Adipose tissue (tissue), 3 donors: ENCODE data around the gene HOTAIR. TPM values are rescaled to one million over a fixed set of nuclear protein-coding genes. Genes with fewer than 3 reads are reported as not detected.

Experiments used
- H3K27ac ChIP-seq: one replicate; pipeline ENCODE4 v1.5.1; 2013; ENCODE audit warnings: low read depth, low read length
- WGBS, 3 donors: extraction: QIAGEN DNeasy Blood & Tissue Kit; methylation state at CpG; one replicate each; pipeline ENCODE4 v1.1.7; 2013; 5-methylcytosine and 5-hydroxymethylcytosine counted together
- polyA plus RNA-seq, 3 donors: library from polyadenylated mRNA; stranded (reverse); fragments of 200-250 nt; gene quantifications; one replicate each; pipeline ENCODE4 v1.2.3, GENCODE V29; 2013
- donor health status: healthy with polysubstance abuse.
- donor health status: Bipolar disorder and iron deficiency.
- donor health status: healthy.

Gene HOTAIR
- polyA plus RNA-seq, 3 donors: not detected

DNA sequence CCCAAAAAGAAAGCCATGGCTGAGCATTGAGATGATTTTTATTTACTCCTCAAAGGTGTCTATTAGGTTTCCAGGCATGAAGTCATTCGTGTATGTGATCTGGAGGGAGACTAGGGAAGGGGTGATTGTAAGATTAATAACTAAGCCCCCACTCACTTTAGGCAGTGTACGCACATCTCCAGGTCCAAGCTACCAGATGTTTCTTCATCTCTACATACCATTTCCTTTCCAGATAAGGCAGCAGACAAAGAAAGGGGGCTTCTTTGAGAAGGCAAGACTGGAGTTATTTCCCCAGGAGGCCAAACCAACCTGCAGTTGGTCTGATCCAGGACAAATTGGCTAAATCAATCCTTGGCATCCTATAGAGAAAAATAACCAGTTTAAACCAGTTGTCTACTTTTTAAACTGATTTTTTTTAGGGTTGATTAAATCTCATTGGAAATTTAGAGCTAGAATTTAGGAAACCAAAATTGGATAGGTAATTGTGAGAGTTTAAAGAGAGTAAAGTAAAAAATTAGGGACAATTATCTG, 32.2 kb downstream of the HOTAIR start:
- no peak overlapping the region for H3K27ac ChIP-seq
- 9 to 18% (median 14%) methylated on average over 2 of the region's 2 CpGs for WGBS, 3 donors

DNA sequence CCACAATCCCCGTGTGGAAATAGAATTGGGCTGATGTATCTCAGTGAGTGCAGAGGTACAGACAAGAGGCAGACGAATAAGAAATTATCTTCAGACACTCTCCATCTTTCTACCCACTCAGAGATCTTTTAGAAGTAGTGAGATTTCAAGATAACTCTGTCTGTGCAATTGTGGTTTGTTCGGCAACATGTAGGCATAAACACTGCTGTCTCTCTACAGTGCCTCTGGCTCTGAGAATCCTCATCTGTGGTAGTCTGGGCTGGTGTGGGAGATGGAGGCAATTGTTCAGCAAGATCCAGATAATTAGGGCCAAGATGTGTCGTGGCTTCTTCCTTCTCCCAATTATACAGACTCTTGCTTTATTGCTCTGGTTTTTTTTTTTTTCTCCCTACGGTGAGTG, 33.0 kb downstream of the HOTAIR start:
- 15 to 21% (median 16%) methylated on average over 5 of the region's 5 CpGs for WGBS, 3 donors
- no peak overlapping the region for H3K27ac ChIP-seq

DNA sequence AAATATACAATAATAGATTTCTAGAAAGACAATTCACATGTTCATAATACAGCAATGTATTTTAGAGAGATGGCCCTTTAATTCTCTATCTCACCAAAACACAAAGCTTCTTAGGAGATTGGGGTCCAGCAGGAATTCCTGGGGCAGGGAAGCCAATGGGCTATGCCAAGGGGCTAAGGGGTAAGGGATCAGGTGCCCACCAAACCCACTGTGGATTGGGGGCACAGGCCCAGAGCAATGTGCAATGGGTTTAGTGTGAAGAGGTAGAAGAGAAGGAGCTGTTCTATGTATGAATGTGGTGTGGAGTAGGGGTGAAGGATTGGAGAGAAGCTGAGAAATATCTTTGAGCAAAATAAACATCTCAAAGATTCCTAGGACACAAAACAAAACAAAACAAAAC, 33.6 kb downstream of the HOTAIR start:
- no peak overlapping the region for H3K27ac ChIP-seq

DNA sequence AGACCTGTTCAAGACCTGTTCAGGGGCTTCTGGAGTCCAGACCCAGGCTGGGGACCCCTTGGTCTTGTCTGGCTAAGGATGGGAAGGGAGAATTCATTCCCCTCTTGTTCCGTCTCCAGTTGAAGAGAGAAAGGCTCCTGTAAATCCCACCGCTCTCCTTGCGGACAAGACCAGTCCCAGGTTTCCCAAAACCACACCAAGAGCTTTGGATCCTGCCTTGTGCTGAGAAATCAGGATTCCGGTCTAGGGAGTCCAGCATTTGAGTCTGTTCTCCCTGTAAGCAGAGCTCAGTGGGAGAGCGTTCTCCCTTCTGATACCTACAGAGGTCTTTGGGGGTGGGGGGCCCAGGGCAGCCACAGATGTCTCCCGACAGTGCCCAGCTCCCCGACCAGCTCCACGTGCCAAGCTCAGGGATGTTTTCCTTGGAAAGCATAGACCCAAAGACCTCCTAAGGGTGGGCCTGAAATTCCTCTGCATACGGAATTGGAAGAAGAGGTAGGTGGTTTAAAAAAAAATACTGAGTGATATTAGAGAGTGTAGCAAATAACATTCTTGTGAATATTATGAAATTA, 34.2 kb downstream of the HOTAIR start:
- 8 to 11% (median 9%) methylated on average over 9 of the region's 9 CpGs for WGBS, 3 donors
- H3K27ac ChIP-seq: no peak overlapping the region

DNA sequence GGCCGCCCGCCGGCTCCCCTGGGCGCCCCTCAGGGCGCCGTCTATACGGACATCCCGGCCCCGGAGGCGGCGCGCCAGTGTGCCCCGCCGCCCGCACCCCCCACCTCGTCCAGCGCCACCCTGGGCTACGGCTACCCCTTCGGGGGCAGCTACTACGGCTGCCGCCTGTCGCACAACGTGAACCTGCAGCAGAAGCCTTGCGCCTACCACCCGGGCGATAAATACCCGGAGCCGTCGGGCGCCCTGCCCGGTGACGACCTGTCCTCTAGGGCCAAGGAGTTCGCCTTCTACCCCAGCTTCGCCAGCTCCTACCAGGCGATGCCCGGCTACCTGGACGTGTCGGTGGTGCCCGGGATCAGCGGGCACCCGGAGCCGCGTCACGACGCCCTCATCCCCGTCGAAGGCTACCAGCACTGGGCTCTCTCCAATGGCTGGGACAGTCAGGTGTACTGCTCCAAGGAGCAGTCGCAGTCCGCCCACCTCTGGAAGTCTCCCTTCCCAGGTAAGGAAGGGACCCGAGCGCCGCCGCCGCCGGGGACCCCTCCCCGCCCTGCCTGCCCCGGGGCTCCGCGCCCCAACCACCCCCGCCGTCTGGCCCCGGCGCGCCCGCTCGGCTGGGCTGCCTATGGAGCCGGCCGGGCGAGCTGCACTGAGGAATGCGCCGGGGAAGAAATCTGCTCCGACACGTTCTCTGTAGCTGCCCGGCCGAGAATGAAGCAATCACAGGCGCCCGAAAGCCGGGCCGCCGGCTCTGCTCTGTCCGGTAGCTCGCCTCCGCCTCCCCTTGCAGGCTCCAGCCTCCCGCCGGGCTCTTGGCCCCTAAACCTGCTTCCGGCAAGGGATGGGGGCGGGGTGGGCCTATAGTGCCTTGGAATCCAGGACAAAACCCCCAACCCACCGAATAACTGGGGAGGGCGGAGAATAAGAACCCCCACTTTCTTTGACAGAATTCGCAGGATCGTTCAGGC, 35.3 kb downstream of the HOTAIR start:
- no peak overlapping the region for H3K27ac ChIP-seq
- 3 to 6% (median 6%) methylated on average over 74 to 91 of the region's 91 CpGs for WGBS, 3 donors

DNA sequence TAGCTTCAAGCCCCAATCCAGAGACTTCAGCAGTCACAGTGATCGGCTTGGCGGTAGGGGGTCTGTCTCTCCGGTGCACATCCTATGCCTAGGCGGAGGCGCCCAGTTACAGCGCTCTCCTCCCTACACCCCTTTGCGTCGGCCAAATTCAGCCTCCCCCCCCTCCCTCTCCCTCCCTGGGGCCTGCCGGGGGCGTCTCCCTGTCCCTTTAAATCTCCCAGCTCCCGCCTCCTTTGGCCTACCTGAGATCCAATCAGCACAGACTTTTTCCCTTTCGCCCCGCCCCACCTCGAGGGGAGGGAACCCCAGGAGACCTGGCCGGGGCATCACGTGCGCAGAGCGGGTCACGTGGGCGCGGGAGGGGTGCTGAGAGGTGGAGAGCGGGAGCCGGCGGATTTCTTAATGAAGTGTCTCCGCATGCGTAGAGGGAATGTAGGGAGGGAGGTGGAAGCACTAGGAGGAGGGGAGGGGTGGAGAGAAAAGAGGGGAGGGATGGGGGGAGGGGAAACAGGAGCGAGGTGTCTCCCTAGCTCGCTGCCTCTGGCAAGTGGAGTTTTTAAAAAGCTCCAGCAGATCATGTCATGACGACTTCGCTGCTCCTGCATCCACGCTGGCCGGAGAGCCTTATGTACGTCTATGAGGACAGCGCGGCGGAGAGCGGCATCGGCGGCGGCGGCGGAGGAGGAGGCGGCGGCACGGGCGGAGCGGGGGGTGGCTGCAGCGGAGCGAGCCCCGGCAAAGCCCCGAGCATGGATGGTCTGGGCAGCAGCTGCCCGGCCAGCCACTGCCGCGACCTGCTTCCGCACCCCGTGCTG, 36.2 kb downstream of the HOTAIR start, which contains the start of gene HOXC13:
Gene HOXC13 (plus strand): TSS at position 506 of the 815 bp plus-strand sequence. CDS start 76 bp downstream, at position 582.
- no peak within 1 kb of the TSS for H3K27ac ChIP-seq
- WGBS, 3 donors: 3 to 5% (median 4%) methylated on average over 44 to 56 of the region's 56 CpGs

DNA sequence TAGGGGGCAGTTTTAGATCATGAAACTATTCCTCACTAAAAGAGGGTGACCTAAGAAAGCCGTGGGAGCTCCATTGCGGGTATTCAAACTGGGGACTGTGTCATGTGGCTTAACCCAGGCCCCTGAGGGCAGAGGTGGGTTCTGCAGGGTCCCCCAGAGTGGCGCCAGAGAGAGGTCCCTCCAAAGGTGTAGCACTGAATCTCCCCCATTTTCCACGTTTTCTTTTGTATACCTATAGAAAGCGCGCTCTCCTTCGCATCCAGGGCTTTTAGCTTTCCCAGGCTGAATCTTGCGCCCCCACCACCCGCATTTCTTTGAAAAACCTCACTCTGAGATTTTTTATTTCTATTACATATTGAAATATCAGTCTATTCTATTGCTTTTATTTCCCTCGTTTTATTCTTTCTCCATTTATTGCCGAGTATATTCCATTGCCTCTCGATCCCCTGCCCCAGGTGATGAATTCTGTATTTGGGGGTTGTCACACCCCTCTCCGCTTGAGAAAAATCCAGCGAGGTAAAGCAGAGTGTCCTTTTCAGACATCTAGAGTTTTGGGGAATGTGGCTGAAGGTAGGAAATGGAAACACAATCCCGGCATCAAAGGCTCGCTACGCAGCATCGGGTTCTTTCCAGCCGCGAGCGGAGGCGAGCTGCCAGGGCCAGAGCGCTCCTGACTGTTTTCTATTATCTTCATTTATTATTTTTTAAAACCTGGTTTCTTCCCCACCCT, 37.0 kb downstream of the HOTAIR start:
- no peak overlapping the region for H3K27ac ChIP-seq
- 18 to 22% (median 21%) methylated on average over 23 of the region's 23 CpGs for WGBS, 3 donors

DNA sequence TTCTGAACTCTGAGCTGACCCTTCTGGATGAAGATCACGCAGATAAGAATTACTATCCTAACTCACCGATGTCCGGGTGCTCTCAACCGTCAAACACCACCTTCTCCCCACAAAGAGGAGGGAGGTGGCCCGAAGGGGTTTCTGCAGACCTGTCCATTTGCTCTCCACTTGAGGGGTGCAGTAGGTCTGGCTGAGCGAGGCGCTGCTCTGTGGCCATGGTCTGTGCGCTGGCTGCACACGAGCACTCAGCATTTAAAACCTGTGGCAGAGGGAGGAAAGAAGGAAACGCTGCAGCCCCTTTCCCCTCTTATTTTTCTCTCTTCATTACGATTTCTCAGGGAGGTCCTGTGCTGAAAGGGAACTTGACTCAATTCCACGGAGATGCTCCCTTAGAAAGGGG, 37.7 kb downstream of the HOTAIR start:
- 10 to 22% (median 12%) methylated on average over 12 of the region's 12 CpGs for WGBS, 3 donors
- H3K27ac ChIP-seq: no peak overlapping the region

DNA sequence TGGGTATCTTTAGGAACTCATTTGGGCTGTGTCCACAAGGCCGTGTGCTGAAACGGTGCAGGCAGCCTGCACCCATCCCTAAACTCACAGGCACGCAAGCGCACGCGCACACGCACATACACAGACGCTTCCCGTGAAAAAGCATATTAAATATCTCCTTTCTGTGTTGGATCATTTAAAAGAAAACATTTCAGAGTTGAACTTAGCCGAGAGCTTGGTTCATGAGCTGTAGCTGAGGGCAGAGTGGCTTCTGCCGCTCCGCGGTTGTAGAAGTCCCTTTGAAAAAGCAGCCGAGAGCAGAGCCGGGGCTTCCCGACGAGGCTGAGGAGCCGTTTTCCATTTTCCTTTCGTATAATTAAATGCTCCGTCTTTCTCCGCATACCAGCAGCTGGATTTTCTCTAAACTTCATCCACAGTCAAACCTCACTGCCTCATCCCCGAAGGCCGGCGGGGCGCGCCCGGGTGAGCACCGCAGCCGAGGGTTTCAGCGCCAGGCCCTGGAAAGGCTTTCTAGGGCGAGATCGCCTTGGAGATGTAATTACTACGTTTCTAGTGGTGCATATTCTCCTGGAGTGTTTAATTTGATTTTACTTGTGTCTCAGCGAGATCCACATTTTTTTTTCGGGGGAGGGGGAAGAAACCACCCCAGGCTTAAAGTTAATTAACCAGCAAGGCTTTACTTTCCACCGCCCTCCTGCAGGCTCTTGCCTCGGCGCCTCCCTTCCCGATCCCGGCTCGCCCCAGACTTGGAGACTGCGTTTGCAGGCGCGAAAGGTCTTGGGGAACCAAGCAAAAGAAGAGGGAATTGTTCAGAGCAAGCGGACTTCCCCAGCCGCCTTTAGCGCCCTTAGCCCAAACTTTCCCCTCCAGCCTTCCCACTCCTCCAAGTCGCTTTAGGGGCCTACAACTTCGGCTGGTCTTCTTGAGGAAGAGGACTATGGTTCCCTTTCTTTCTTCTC, 39.1 kb downstream of the HOTAIR start:
- no peak overlapping the region for H3K27ac ChIP-seq
- WGBS, 3 donors: 4 to 7% (median 7%) methylated on average over 49 of the region's 49 CpGs

DNA sequence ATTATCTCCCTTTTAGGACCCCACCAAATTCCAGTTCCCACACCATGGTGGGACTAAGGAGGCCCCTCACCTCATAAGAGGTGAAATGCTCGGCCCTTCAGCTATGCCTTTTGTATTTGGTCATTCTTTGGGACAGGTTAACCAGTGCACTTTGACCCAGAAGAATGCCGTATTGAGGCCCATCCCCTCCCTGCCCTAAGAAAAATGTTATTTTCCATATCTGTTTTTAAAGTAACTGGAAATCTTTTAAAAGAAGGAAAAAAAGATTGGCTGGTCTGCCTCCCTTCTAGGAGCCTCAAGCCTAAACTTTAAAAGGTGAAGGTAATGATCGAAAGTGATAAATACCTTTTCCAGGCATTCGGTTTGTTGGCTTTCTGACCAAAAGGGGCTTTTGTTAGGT, 41.8 kb downstream of the HOTAIR start:
- H3K27ac ChIP-seq: no peak overlapping the region
- 38 to 51% (median 42%) methylated on average over 4 of the region's 4 CpGs for WGBS, 3 donors

DNA sequence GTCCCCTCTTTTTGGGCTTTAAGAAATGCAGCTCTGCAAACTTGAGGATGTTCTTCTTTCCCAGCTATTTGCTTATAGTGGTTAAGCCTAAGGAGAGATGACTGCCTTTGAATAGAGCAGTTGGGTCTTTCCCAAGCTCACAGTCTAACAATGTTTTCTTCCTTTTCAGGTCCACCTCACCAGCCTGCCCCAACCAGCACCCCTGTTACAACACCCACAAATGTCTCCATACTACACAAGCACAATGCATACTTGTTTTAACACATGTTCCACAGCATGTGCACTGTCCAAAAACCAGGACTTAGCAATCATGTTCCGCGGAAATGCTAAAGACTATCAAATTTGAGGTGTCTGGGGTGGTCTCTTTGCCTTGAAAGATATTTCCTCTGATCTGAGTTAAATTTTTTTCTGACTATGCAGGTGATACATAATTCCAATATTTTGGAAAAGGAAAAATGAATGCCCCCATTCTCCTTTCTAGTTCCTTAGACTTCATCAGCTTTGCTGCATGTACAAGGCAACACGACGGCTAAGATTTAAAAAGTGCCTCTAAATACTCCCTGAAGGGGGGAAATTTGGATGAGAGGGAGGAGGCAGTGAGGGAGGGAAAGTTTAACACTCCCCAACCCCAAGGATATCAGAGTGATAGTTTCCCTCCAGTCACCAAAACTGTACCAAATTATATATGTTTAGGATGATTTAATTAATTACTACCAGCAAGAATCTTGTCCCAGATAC, 42.7 kb downstream of the HOTAIR start:
- no peak overlapping the region for H3K27ac ChIP-seq
- WGBS, 3 donors: 28 to 43% (median 35%) methylated on average over 4 of the region's 4 CpGs

DNA sequence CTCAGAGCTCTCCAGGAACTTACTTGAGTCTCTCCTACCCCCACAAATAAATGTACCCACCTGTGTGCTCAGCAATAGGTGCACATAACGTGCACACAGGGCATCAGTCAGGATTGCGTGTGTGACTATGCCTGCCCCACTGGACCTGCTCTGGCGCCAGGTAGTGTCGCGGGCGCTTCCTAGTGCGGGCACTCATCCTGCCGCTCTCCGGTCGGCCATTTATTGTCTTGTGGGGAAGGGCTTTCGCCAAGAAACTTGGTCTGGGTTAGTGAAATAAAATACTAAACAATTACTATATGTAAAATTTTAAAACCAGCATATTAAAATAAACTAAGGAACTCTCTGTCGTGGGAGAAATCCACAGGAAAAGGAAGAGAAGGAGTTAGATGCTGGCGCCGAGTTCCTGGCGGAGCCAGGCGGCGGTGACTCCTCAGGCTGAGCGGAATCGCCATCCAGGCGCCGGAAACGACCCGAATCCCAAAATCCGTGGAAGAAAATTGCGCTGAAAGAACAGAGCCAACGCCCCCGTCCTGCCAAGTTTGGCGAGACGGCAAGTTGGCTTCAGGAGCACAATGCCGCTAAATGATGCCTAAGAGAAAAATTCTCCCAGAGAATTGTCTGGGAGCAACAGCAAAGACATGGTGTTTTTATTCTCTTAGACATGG, 44.0 kb downstream of the HOTAIR start:
- no peak overlapping the region for H3K27ac ChIP-seq
- WGBS, 3 donors: 6 to 8% (median 7%) methylated on average over 30 of the region's 30 CpGs

DNA sequence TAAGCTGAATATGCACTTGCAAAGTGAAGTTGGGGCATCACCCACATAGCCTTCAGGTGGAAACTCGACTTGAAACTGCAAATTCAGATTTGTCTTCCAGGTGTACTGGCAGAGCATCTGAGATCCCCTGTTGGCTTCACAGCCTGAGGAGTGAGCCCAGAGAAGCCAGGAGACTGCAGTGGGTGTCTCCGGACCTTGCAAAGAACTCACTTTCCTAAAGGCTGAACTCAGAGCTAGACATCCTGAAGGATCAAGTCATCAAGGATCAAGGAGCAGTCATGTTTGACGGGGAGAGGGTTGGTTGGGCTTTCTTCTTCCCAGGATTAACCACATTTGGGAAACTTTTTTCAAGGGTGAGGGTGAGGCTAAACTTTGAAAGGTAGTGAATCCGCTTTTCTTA, 45.2 kb downstream of the HOTAIR start:
- H3K27ac ChIP-seq: no peak overlapping the region
- WGBS, 3 donors: 17 to 19% (median 18%) methylated on average over 4 of the region's 4 CpGs

DNA sequence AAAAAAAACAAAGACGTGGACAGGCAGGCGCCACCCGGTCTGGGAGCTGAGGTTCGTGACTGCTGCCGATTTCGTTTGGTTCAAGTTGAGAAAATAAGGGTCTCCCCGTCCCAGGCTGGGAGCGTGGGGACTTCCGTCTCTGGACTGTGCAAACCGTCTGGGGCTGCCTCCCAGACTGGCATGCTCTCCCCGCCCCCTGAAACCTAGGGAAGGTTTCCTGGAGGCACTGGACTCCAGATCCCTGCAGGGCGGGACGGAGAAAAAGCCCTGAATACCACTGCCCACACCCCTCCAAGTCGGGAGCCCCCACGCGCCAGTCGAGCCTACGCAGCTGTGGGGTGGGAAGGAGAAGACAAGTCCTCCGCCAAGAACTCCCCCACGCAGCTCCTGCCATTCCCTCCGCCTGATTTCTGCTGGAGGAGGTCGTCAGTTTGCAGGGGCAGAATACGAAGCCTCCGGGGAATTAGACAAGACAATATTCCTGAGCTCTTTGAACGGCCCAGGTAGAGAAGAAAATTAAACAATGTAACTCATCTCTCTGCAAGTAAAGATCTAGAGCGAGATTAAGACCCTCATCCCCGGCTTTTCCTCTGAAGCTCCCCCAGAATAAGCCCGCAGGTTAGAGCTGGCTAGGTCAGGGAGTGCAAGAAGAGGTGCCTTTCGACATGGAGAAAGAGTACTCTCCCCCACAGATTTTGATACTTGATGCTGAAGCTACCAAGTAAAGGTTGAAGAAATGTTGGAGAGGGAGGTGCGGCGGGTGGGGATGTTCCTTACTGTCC, 46.5 kb downstream of the HOTAIR start:
- no peak overlapping the region for H3K27ac ChIP-seq
- WGBS, 3 donors: 7% methylated on average over 31 of the region's 31 CpGs
